Transverse colon (tissue), 4 donors: ENCODE measurements around the gene C1orf226. TPM values are rescaled to one million over a fixed set of nuclear protein-coding genes. Genes with fewer than 3 reads are reported as not detected.

ENCODE experiments used
- DNase-seq: peaks from one replicate; pipeline ENCODE4 v3.0.0-alpha.2; 2019
- H3K27ac ChIP-seq, 4 donors: fragments of 200-600 bp; sonication (generic); 2 replicates each; pipeline ENCODE4 v1.5.1; 2016 to 2018; ENCODE audit warnings: inconsistent platforms in 4 of 4
- H3K27me3 ChIP-seq: fragments of 200-600 bp; sonication (generic); 2 replicates; pipeline ENCODE4 v1.5.1; 2017; ENCODE audit warnings: inconsistent platforms
- H3K36me3 ChIP-seq, 4 donors: fragments of 200-600 bp; sonication (generic); 2 replicates each; pipeline ENCODE4 v1.5.1; 2017 to 2019; ENCODE audit warnings: inconsistent platforms in 4 of 4
- H3K4me1 ChIP-seq, 4 donors: fragments of 200-600 bp; sonication (generic); 2 replicates each; pipeline ENCODE4 v1.5.1; 2017 to 2020; ENCODE audit warnings: inconsistent platforms in 4 of 4
- H3K4me3 ChIP-seq, 4 donors: fragments of 200-600 bp; sonication (generic); 1 replicate in 1 of 4; 2 replicates in 3 of 4; pipeline versions ENCODE4 v1.5.1 to v1.6.1; 2017 to 2019; ENCODE audit warnings: inconsistent platforms in 4 of 4
- H3K9me3 ChIP-seq, 2 donors: fragments of 200-600 bp; sonication (generic); 2 replicates each; pipeline ENCODE4 v1.5.1; 2017 to 2019; ENCODE audit warnings: inconsistent platforms in 2 of 2
- EP300 ChIP-seq: sonication (generic); formaldehyde crosslinking; IDR thresholded peaks from one replicate; pipeline ENCODE4 v1.6.1; 2017; ENCODE audit warnings: antibody characterized with exemption, low read depth
- POLR2A ChIP-seq: fragments of 450-650 bp; IDR thresholded peaks from one replicate; pipeline ENCODE4 v1.6.1; 2016; ENCODE audit warnings: antibody characterized with exemption, mild to moderate bottlenecking, moderate library complexity
- POLR2AphosphoS5 ChIP-seq, 3 donors: sonication (generic); formaldehyde crosslinking; IDR thresholded peaks; one replicate each; pipeline ENCODE4 v1.6.1; 2016; ENCODE audit warnings: antibody characterized with exemption in 3 of 3
- WGBS, 2 donors: methylation state at CpG; one replicate each; pipeline ENCODE4 v1.1.5; 2018; ENCODE audit warnings: low coverage in 1 of 2; 5-methylcytosine and 5-hydroxymethylcytosine counted together
- in situ Hi-C, 4 donors: fragments of 200-750 bp; cut with MboI; loops; one replicate each; pipeline versions ENCODE4 v1.15.0 to v1.15.1; 2017; ENCODE audit warnings: low sequenced_read_pairs in 3 of 4, low pct_ligation_motif_present in 1 of 4, low pct_unique_long_range_greater_than_20kb in 1 of 4
- intact Hi-C: fragments of 100-400 bp; cut with DNase I; formaldehyde crosslinking; loops from one replicate; pipeline ENCODE4 v1.15.1; 2023; ENCODE audit warnings: low total_unique reads
- total RNA-seq, 4 donors: library from RNA; depleted of rRNA; stranded (reverse); fragments of >200 nt; gene quantifications; one replicate each; pipeline ENCODE4 v1.1.0, GENCODE V29; 2016
- TF ChIP-seq, protein P1 (sequence below), 5 experiments: fragments of 200-600 bp in 3 of 5; fragments of 450-650 bp in 2 of 5; sonication (generic) in 3 of 5; IDR thresholded peaks; 1 replicate in 2 of 5; 2 replicates in 3 of 5; pipeline ENCODE4 v1.5.1; 2016 to 2017; ENCODE audit warnings: antibody characterized with exemption in 5 of 5, inconsistent platforms in 3 of 5, mild to moderate bottlenecking in 2 of 5, moderate library complexity in 1 of 5

The C1orf226 gene
- total RNA-seq, 4 donors from 2014 or later: 13.1 to 20.3 (median 16.7) TPM

DNA sequence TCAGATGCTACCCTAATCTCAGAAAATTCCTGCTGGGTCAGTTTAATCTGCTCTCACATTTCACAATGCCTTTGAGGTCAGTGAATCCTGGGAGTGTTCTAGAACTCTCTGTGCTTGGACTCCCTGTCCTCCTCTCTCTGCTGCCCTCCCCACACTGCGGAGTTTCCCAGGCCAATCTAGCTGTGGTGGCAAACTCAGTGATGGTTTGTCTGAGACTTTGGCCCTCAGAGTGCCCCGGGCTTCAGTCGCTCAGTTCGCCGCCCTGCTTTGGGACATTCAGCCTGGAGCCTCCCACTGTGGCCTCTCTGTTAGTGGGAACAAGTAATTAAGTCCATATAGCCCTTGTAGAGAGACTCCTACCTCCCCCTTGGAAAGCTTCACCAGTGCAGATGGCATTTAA is 7.1 kb downstream of the C1orf226 start:
- Histone ChIP-seq H3K4me3 (no peak overlapping the region), H3K4me1 (peaks cover 3 to 21% (median 5%) of the 10 kb centered on the region in 4 donors), H3K36me3 (no peaks in the 10 kb centered on the region), H3K27ac (peak overlapping the region in 3 of 4 donors; percentile 45 to 61 (median 58)), H3K9me3 (no peaks in the 10 kb centered on the region), H3K27me3 (no peaks in the 10 kb centered on the region)
- 87% methylated on average over 5 of the region's 5 CpGs; no CpG with 5 or more reads in 1 of the 2 donors for WGBS, 2 donors
- DNase-seq: no peak
- intact Hi-C loops (no loop called here), in situ Hi-C loops (loop anchor here in 2 of 4 donors (10.0 to 25.0 kb wide), 2 partner anchors 334 to 601 kb away; no protein-coding TSS in a partner anchor)
- TF ChIP-seq POLR2AphosphoS5 (IDR thresholded peaks at IDR 0.05): no peak
- no peak for TF ChIP-seq POLR2A
- no peak for TF ChIP-seq EP300
- TF ChIP-seq, protein P1, sequence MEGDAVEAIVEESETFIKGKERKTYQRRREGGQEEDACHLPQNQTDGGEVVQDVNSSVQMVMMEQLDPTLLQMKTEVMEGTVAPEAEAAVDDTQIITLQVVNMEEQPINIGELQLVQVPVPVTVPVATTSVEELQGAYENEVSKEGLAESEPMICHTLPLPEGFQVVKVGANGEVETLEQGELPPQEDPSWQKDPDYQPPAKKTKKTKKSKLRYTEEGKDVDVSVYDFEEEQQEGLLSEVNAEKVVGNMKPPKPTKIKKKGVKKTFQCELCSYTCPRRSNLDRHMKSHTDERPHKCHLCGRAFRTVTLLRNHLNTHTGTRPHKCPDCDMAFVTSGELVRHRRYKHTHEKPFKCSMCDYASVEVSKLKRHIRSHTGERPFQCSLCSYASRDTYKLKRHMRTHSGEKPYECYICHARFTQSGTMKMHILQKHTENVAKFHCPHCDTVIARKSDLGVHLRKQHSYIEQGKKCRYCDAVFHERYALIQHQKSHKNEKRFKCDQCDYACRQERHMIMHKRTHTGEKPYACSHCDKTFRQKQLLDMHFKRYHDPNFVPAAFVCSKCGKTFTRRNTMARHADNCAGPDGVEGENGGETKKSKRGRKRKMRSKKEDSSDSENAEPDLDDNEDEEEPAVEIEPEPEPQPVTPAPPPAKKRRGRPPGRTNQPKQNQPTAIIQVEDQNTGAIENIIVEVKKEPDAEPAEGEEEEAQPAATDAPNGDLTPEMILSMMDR (IDR thresholded peaks at IDR 0.05): no peak

DNA sequence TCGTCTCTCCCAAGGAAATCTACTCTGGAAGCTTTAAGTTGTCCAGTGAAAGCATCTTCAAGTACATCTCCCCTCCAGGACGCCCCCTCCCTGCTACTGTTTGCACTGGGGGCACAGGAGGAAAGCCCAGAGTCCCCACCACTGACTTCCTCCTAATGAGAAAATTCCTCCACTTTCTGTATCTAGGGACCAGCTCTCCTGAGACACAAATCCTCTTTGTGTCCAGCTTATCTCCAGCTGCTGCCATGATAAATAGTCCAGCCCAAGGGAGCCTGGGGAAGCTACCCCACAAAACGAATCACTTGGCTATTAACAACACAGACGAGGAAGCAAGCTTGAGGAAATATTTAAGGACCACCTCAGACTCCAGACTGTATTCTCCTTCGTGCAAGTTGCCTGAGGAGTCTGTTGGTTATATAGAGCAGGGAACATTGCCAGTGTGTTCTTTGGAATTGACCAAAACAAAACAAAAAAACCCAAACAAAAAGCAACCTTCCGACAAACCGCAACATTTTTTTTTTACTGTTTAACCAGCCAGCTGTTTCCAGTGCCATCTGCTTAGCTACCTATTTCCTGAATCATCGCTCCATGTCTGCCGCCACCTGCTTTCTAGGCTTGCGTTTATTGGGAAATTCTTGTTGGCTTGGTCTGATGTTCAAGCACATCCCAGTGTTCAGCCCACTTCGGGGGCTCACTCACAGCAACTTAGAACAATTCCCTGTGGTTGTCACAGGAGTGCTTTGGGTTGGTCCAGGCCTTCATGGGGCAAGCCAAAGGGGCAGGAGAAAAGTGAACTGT is 7.7 kb downstream of the C1orf226 start:
- peak overlapping the region; percentile 34 to 61 (median 52) for H3K27ac ChIP-seq
- TF ChIP-seq POLR2AphosphoS5 (IDR thresholded peaks at IDR 0.05) (peak; percentile 12 to 69 (median 60)), POLR2A (no peak), EP300 (no peak)
- TF ChIP-seq, protein P1 (IDR thresholded peaks at IDR 0.05): no peak
- H3K4me3 ChIP-seq: no peak overlapping the region
- DNase-seq: no peak
- H3K4me1 ChIP-seq: peaks cover 3 to 21% (median 5%) of the 10 kb centered on the region in 4 donors
- H3K36me3 ChIP-seq: no peaks in the 10 kb centered on the region
- in situ Hi-C loops: loop anchor here in 2 of 4 donors (10.0 to 25.0 kb wide), 2 partner anchors 334 to 602 kb away; no protein-coding TSS in a partner anchor
- WGBS, 2 donors: 30 to 31% methylated on average over 8 to 11 of the region's 11 CpGs
- peaks cover under 1% of the 10 kb centered on the region for H3K27me3 ChIP-seq
- intact Hi-C loops: no loop called here
- no peaks in the 10 kb centered on the region for H3K9me3 ChIP-seq

DNA sequence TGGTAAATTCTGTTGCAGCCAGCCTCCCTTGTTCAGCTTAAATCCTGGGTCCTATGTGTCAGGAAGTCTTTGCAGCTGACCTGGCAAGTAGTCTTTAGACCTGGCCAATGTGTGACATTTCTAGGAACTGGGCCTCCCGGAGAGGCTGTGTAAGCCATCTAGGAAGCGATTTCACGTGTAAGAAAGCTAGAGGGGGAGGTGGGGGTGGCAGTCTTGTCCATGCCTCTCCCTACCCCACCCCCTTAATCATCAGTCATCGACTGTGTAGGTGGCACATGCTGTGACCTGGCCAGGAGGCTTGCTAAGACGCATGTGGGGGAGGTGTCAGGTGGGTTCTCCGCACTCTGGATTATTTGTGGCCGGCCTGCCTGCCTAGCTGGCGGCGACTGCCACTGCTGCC is 8.4 kb downstream of the C1orf226 start:
- 76 to 100% methylated on average over 2 to 9 of the region's 9 CpGs for WGBS, 2 donors
- TF ChIP-seq POLR2AphosphoS5 (IDR thresholded peaks at IDR 0.05): no peak
- TF ChIP-seq POLR2A: no peak
- TF ChIP-seq EP300: no peak
- TF ChIP-seq, protein P1 (IDR thresholded peaks at IDR 0.05): no peak
- no peak overlapping the region for H3K4me3 ChIP-seq
- intact Hi-C loops (no loop called here), in situ Hi-C loops (loop anchor here in 3 of 4 donors (10.0 to 25.0 kb wide), 2 partner anchors 335 to 603 kb away; no protein-coding TSS in a partner anchor)
- no peaks in the 10 kb centered on the region for H3K36me3 ChIP-seq
- H3K4me1 ChIP-seq: peaks cover 3 to 21% (median 5%) of the 10 kb centered on the region in 4 donors
- H3K9me3 ChIP-seq: no peaks in the 10 kb centered on the region
- H3K27me3 ChIP-seq: peaks cover 8% of the 10 kb centered on the region
- peak overlapping the region in 3 of 4 donors; percentile 34 to 61 (median 58) for H3K27ac ChIP-seq
- DNase-seq: no peak

DNA sequence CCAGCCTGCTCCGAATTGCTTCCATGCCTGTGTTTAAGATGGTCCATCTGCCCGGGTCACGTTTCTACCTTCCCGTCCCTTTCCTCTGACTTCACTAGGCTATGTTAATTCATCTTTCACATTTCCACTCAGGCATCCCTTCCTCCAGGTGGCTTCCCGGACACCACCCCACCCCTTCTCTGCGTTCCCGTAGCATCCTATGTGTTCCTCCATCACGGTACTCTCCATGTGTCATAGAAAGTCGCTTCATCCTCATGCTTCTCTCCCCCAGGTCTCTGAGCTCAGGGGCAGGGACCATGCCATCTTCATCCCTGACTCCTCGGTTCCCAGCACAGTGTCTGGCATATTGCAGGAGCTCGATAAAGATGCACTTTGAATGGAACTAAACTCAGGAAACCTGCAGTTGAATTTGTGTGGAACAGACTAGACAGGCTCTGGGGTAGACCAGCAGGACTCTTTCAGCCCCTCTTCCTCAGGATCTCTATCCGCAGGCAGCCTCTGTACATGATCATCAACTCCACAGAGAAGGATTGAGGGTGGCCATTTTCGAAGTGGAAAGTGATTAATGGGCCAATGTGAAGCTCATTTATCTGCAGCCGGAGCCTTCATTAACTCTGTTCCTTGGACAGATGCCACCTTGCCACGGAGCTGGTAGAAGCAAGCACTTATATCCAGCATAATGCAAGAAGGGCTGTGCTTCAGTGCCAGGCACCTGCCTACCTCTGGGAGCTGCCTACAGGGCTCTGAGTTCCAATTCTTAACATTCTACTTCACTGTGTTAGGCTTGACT is 9.1 kb downstream of the C1orf226 start:
- intact Hi-C loops: no loop called here
- no peak overlapping the region for H3K27ac ChIP-seq

More for the DNA sequence above, 9.1 kb downstream of the C1orf226 start:
- Histone ChIP-seq H3K9me3 (no peaks in the 10 kb centered on the region), H3K4me1 (peaks cover 3 to 21% (median 5%) of the 10 kb centered on the region in 4 donors), H3K4me3 (no peak overlapping the region), H3K27me3 (peaks cover 8% of the 10 kb centered on the region), H3K36me3 (no peaks in the 10 kb centered on the region)
- no peak for DNase-seq
- in situ Hi-C loops: loop anchor here in 2 of 4 donors (10.0 to 25.0 kb wide), 2 partner anchors 336 to 603 kb away; no protein-coding TSS in a partner anchor
- TF ChIP-seq POLR2A: no peak
- TF ChIP-seq, protein P1 (IDR thresholded peaks at IDR 0.05): no peak
- TF ChIP-seq EP300: no peak
- TF ChIP-seq POLR2AphosphoS5 (IDR thresholded peaks at IDR 0.05): no peak
- 74 to 79% methylated on average over 5 to 15 of the region's 15 CpGs for whole genome bisulfite sequencing, 2 donors
